H1 (cell line): ENCODE measurements around the gene EXOC3L1. TPM values are rescaled to one million over a fixed set of nuclear protein-coding genes. Genes with fewer than 3 reads are reported as not detected.

Experiments
- CTCF ChIA-PET: fragments of 300-600 bp; sonication (Branson Sonifier 250); formaldehyde crosslinking; loops from one replicate; lab custom pipeline; 2021; ENCODE audit not compliant: partially characterized antibody; lab: Charles Lee
- POLR2A ChIA-PET: fragments of 300-600 bp; sonication (Branson Sonifier 250); formaldehyde crosslinking; loops from one replicate; lab custom pipeline; 2021; ENCODE audit warnings: inconsistent platforms; ENCODE audit not compliant: partially characterized antibody; lab: Charles Lee
- DNase-seq, 2 experiments: peaks; one replicate each; pipeline versions ENCODE4 v3.0.0 to v3.0.0-alpha.2; 2010 to 2022; ENCODE audit warnings: low spot score in 2 of 2, low read depth in 1 of 2, mixed read lengths in 1 of 2
- FAIRE-seq: peaks from 2 replicates; lab custom pipeline; 2011; peaks lifted over from hg19 to GRCh38; lab: Jason Lieb, UNC
- H2AFZ ChIP-seq: 2 replicates; pipeline ENCODE4 v1.8.1; 2012; ENCODE audit warnings: low read length, inconsistent platforms
- H2AK5ac ChIP-seq: 2 replicates; pipeline ENCODE4 v1.6.1; 2013; ENCODE audit warnings: low read depth, low read length
- H2BK120ac ChIP-seq: replicated peaks from 2 replicates; pipeline ENCODE3; 2013; ENCODE audit warnings: low read depth, low read length, inconsistent platforms
- H2BK12ac ChIP-seq: 2 replicates; pipeline ENCODE4 v1.6.1; 2013; ENCODE audit warnings: low read depth, low read length
- H2BK15ac ChIP-seq: 2 replicates; pipeline ENCODE4 v1.6.1; 2013; ENCODE audit warnings: low read length
- H2BK20ac ChIP-seq: 2 replicates; pipeline ENCODE4 v1.6.1; 2013; ENCODE audit warnings: low read length
- H2BK5ac ChIP-seq: 2 replicates; pipeline ENCODE4 v1.6.1; 2013; ENCODE audit warnings: low read depth, low read length
- H3K14ac ChIP-seq: 2 replicates; pipeline ENCODE4 v1.6.1; 2013; ENCODE audit warnings: inconsistent platforms; ENCODE audit not compliant: insufficient read length
- H3K18ac ChIP-seq: 2 replicates; pipeline ENCODE4 v1.6.1; 2013; ENCODE audit warnings: low read length; ENCODE audit errors: extremely low read depth
- H3K23ac ChIP-seq: 2 replicates; pipeline ENCODE4 v1.6.1; 2013; ENCODE audit warnings: inconsistent platforms; ENCODE audit not compliant: insufficient read length
- H3K23me2 ChIP-seq: 2 replicates; pipeline ENCODE4 v1.6.1; 2013; ENCODE audit warnings: low read depth, low read length
- H3K27ac ChIP-seq: 2 replicates; pipeline ENCODE4 v1.6.1; 2011; ENCODE audit warnings: low read depth, low read length, inconsistent platforms
- H3K27me3 ChIP-seq, 4 experiments: replicated peaks in 1 of 4; 1 replicate in 1 of 4; 2 replicates in 3 of 4; pipeline versions ENCODE4 v1.6.1 to v1.8.1; 2011 to 2013; ENCODE audit warnings: low read length in 3 of 4, mild to moderate bottlenecking in 3 of 4, inconsistent platforms in 2 of 4, mixed read lengths in 2 of 4, moderate library complexity in 1 of 4; ENCODE audit not compliant: control insufficient read depth in 3 of 4, insufficient read depth in 3 of 4; ENCODE audit errors: extremely low read depth in 1 of 4
- H3K36me3 ChIP-seq, 4 experiments: 2 replicates each; pipeline versions ENCODE4 v1.6.1 to v1.8.1; 2011 to 2013; ENCODE audit warnings: mild to moderate bottlenecking in 4 of 4, low read length in 3 of 4, moderate library complexity in 2 of 4, control low read depth in 1 of 4, inconsistent platforms in 1 of 4; ENCODE audit not compliant: insufficient read depth in 4 of 4, control insufficient read depth in 2 of 4
- H3K4ac ChIP-seq: replicated peaks from 2 replicates; pipeline ENCODE3; 2013; ENCODE audit warnings: low read length, low read depth, mixed read lengths, inconsistent platforms; ENCODE audit not compliant: insufficient read length
- H3K4me1 ChIP-seq, 4 experiments: replicated peaks in 1 of 4; 1 replicate in 1 of 4; 2 replicates in 3 of 4; pipeline versions ENCODE4 v1.6.1 to v1.8.1; 2011 to 2013; ENCODE audit warnings: low read length in 3 of 4, inconsistent platforms in 2 of 4, mixed read lengths in 1 of 4; ENCODE audit not compliant: insufficient read depth in 4 of 4, control insufficient read depth in 3 of 4
- H3K4me2 ChIP-seq, 2 experiments: 2 replicates each; pipeline versions ENCODE4 v1.6.1 to v1.8.1; 2011 to 2013; ENCODE audit warnings: low read depth in 2 of 2, low read length in 2 of 2, control low read depth in 1 of 2, inconsistent platforms in 1 of 2, mild to moderate bottlenecking in 1 of 2; ENCODE audit not compliant: insufficient read depth in 1 of 2
- H3K4me3 ChIP-seq, 4 experiments: fragments of 200-600, 300-600 bp in 1 of 4; sonication (generic), shearing (Covaris generic), sonication (Bioruptor Twin) in 1 of 4; 2 replicates each; pipeline versions ENCODE4 v1.5.1 to v1.8.1; 2011 to 2016; ENCODE audit warnings: low read length in 4 of 4, low read depth in 3 of 4, control low read depth in 2 of 4, inconsistent platforms in 2 of 4, mild to moderate bottlenecking in 2 of 4, mixed read lengths in 1 of 4, moderate library complexity in 1 of 4; ENCODE audit not compliant: insufficient read depth in 2 of 4; ENCODE audit errors: extremely low read depth in 1 of 4
- H3K56ac ChIP-seq: replicated peaks from 2 replicates; pipeline ENCODE3; 2013; ENCODE audit warnings: low read depth, mild to moderate bottlenecking, mixed read lengths, low read length, inconsistent platforms; ENCODE audit not compliant: insufficient read length
- H3K79me1 ChIP-seq: 2 replicates; pipeline ENCODE4 v1.6.1; 2013; ENCODE audit warnings: low read depth, low read length, control low read depth
- H3K79me2 ChIP-seq, 2 experiments: 2 replicates each; pipeline versions ENCODE4 v1.6.1 to v1.8.1; 2012 to 2013; ENCODE audit warnings: low read length in 2 of 2, mild to moderate bottlenecking in 2 of 2, inconsistent platforms in 1 of 2; ENCODE audit not compliant: insufficient read depth in 2 of 2, control insufficient read depth in 1 of 2
- H3K9ac ChIP-seq, 4 experiments: replicated peaks in 1 of 4; 1 replicate in 1 of 4; 2 replicates in 3 of 4; pipeline versions ENCODE4 v1.6.1 to v1.8.1; 2011 to 2013; ENCODE audit warnings: low read depth in 3 of 4, low read length in 3 of 4, control low read depth in 2 of 4, mild to moderate bottlenecking in 2 of 4, moderate library complexity in 2 of 4, inconsistent platforms in 1 of 4; ENCODE audit errors: extremely low read depth in 1 of 4
- H3K9me3 ChIP-seq, 2 experiments: 2 replicates each; pipeline versions ENCODE4 v1.6.1 to v1.8.1; 2012 to 2013; ENCODE audit warnings: mild to moderate bottlenecking in 2 of 2, moderate library complexity in 2 of 2, control low read depth in 1 of 2, inconsistent platforms in 1 of 2, low read depth in 1 of 2, low read length in 1 of 2, mixed read lengths in 1 of 2; ENCODE audit not compliant: insufficient read depth in 2 of 2
- H4K20me1 ChIP-seq, 2 experiments: replicated peaks in 1 of 2; 2 replicates each; pipeline versions ENCODE3 to v1.8.1; 2011 to 2013; ENCODE audit warnings: inconsistent platforms in 2 of 2, low read length in 2 of 2, mild to moderate bottlenecking in 1 of 2; ENCODE audit not compliant: insufficient read depth in 2 of 2, control insufficient read depth in 1 of 2
- H4K5ac ChIP-seq: 2 replicates; pipeline ENCODE4 v1.6.1; 2013; ENCODE audit warnings: low read length, low read depth, mixed read lengths, inconsistent platforms; ENCODE audit not compliant: insufficient read length
- H4K8ac ChIP-seq: 2 replicates; pipeline ENCODE4 v1.8.0; 2013; ENCODE audit warnings: mild to moderate bottlenecking, moderate library complexity, low read length, inconsistent platforms; ENCODE audit not compliant: insufficient read depth; ENCODE audit errors: extremely low read depth
- H4K91ac ChIP-seq: replicated peaks from 2 replicates; pipeline ENCODE3; 2013; ENCODE audit warnings: low read length, mixed read lengths, inconsistent platforms; ENCODE audit not compliant: insufficient read length
- E2F6 ChIP-seq: IDR thresholded peaks from 2 replicates; pipeline ENCODE4 v1.6.1; 2012; ENCODE audit warnings: inconsistent platforms
- HDAC6 ChIP-seq: IDR thresholded peaks from one replicate; pipeline ENCODE4 v1.7.1; 2012; ENCODE audit warnings: low read depth, mild to moderate bottlenecking, inconsistent platforms, low read length, moderate library complexity
- NRF1 ChIP-seq: IDR thresholded peaks from 2 replicates; pipeline ENCODE4 v1.6.1; 2011; ENCODE audit warnings: mild to moderate bottlenecking, low read depth, low read length, improper control_type of control experiment
- SP1 ChIP-seq: IDR thresholded peaks from 2 replicates; pipeline ENCODE4 v1.6.1; 2011; ENCODE audit warnings: low read depth, low read length
- USF2 ChIP-seq: IDR thresholded peaks from 2 replicates; pipeline ENCODE4 v1.6.1; 2011; ENCODE audit warnings: low read length, improper control_type of control experiment
- ZNF274 ChIP-seq: IDR thresholded peaks from 2 replicates; pipeline ENCODE4 v1.7.0; 2012; ENCODE audit warnings: low read length, borderline replicate concordance; ENCODE audit errors: extremely low read depth
- WGBS, 2 experiments: shearing (Covaris generic) in 1 of 2; methylation state at CpG; one replicate each; pipeline versions ENCODE4 v1.1.6 to v1.1.7; 2013 to 2015; ENCODE audit warnings: low lambda C conversion rate in 2 of 2, mixed read lengths in 2 of 2, inconsistent platforms in 1 of 2, low coverage in 1 of 2, missing lambda C conversion rate in 1 of 2; ENCODE audit not compliant: insufficient replicate concordance in 2 of 2, insufficient coverage in 1 of 2, insufficient read length in 1 of 2; ENCODE audit errors: extremely low coverage in 1 of 2, missing lambda C conversion rate in 1 of 2; 5-methylcytosine and 5-hydroxymethylcytosine counted together
- polyA plus RNA-seq, 7 experiments: library from polyadenylated mRNA; depleted of rRNA in 3 of 7; stranded (reverse) in 5 of 7; unstranded in 2 of 7; fragments of >200 nt in 5 of 7; fragments of 200-250 nt in 2 of 7; gene quantifications; 1 replicate in 5 of 7; 2 replicates in 1 of 7; 4 replicates in 1 of 7; pipeline versions ENCODE4 v1.2.1 to v1.2.3, GENCODE V29; 2011 to 2013; ENCODE audit warnings: missing spikeins in 2 of 7, mixed read lengths in 2 of 7
- total RNA-seq: library from RNA; stranded (reverse); fragmentation: NEBNext Ultra II Directional; extraction: Animal tissue kit (Norgen Biotek cat#: 25700); gene quantifications from 2 replicates; pipeline ENCODE4 v1.2.1, GENCODE V29; 2021

The EXOC3L1 gene
- total and polyA plus RNA-seq, 2 of the 8 experiments (the other 6 are each of a cell fraction or from before 2014, with no cell fraction given): 1.3 TPM

- Histone ChIP-seq H2BK20ac (no peak overlapping the region; the same call in 1 of the 2 replicates), H3K27me3 (peaks cover 74 to 97% (median 95%) of the 10 kb centered on the region in 4 experiments), H3K23ac (no peak overlapping the region), H2BK5ac (no peak overlapping the region), H3K23me2 (peaks cover 21% of the 10 kb centered on the region), H3K56ac (peak overlapping the region; percentile 21), H2AK5ac (0 out of 2 replicates have a peak overlapping the region, but pooled peaks have one; percentile 69), H3K36me3 (no peaks in the 10 kb centered on the region), H2BK15ac (peak overlapping the region; percentile 46; the same call in 1 of the 2 replicates), H2BK12ac (peak overlapping the region; percentile 3; the same call in 1 of the 2 replicates), H3K4me1 (peaks cover 0 to 38% (median 27%) of the 10 kb centered on the region in 4 experiments; a peak in 6 of 7 replicates), H4K8ac (peak overlapping the region; percentile 81; the same call in 1 of the 2 replicates), H2AFZ (peak overlapping the region; percentile 67; the same call in 1 of the 2 replicates), H4K91ac (no peak overlapping the region), H3K27ac (no peak overlapping the region), H3K4me2 (peak overlapping the region; percentile 79 to 89), H4K20me1 (peaks cover 4 to 23% of the 10 kb centered on the region in 2 experiments), H3K79me2 (no peaks in the 10 kb centered on the region), H4K5ac (no peak overlapping the region), H2BK120ac (no peak overlapping the region), H3K18ac (peak overlapping the region; percentile 53; the same call in 1 of the 2 replicates), H3K9me3 (no peaks in the 10 kb centered on the region), H3K79me1 (peaks cover 2% of the 10 kb centered on the region; the same call in 1 of the 2 replicates), H3K14ac (no peak overlapping the region), H3K9ac (no peak overlapping the region; a peak in 1 of 7 replicates), H3K4me3 (peak overlapping the region; percentile 17 to 65 (median 36)), H3K4ac (no peak overlapping the region)
- no peak for FAIRE-seq
- no peak for DNase-seq
- ChIA-PET POLR2A (interaction anchor here (1.1 to 2.7 kb wide), 6 partner anchors 10 to 156 kb away, joined by 4 to 11 read pairs (median 6); partner anchors contain the start of genes ELMO3, FBXL8 and TRADD), CTCF (interaction anchor here (0.6 to 19.3 kb wide), 16 partner anchors 9 to 254 kb away, joined by 3 to 291 read pairs (median 4); partner anchors contain the start of genes B3GNT9, CES3, ELMO3 and EXOC3L1)
- 29% methylated on average over 14 of the region's 14 CpGs; no CpG with 5 or more reads in 1 of the 2 experiments for WGBS, 2 experiments
- TF ChIP-seq E2F6: no peak
- no peak for TF ChIP-seq SP1
- TF ChIP-seq ZNF274: no peak
- TF ChIP-seq HDAC6: no peak
- TF ChIP-seq USF2: no peak
- no peak for TF ChIP-seq NRF1
These were observed 18.8 kb downstream of the EXOC3L1 start for GRCh38 chr16:67170949-67171649.
